Hepatocyte (in vitro differentiated cells): ENCODE data around the gene PTGIS.

ENCODE experiments used
- CTCF ChIP-seq: fragments of 200-600 bp; sonication (generic); IDR thresholded peaks from 2 replicates; pipeline ENCODE4 v1.5.1; 2016; ENCODE audit warnings: antibody characterized with exemption, mild to moderate bottlenecking; ENCODE audit not compliant: poor library complexity
- EZH2 ChIP-seq: fragments of 200-600 bp; sonication (generic); IDR thresholded peaks from 2 replicates; pipeline ENCODE4 v1.6.1; 2016; ENCODE audit warnings: antibody characterized with exemption, mild to moderate bottlenecking, borderline replicate concordance

- peak; percentile 81 for TF ChIP-seq CTCF
- no peak for TF ChIP-seq EZH2
These were observed 33.7 kb downstream of the PTGIS start for GRCh38 chr20:49534255-49534712.
